NCI-H774 (cell line): ENCODE data around the gene MRNIP.
"Not testable (repeated sequence)": the region's sequence is repeated elsewhere in the genome, so short reads cannot be mapped to it uniquely, and the experiment has no call there.

Experiments
- DNase-seq: peaks from one replicate; lab custom pipeline; 2025; lab: John Stamatoyannopoulos, UW

Gene MRNIP

GRCh38 chr5:179839328-179840256 lies 19.0 kb downstream of the MRNIP start:
- DNase-seq = no peak

- DNase-seq = no peak
These were observed 21.3 kb downstream of the MRNIP start for GRCh38 chr5:179837076-179838011.

- no peak for DNase-seq
These were observed 22.2 kb downstream of the MRNIP start for GRCh38 chr5:179836225-179837019.

- not testable (repeated sequence) for DNase-seq
These were observed 23.7 kb downstream of the MRNIP start for GRCh38 chr5:179834871-179835270.

GRCh38 chr5:179834120-179834519 lies 24.5 kb downstream of the MRNIP start:
- no peak for DNase-seq

- DNase-seq = no peak
These were observed 24.9 kb downstream of the MRNIP start for GRCh38 chr5:179833709-179834070.

- DNase-seq = no peak
These were observed 25.4 kb downstream of the MRNIP start for GRCh38 chr5:179833056-179833708.

- DNase-seq = no peak
These were observed 26.4 kb downstream of the MRNIP start for GRCh38 chr5:179832039-179832745.

- DNase-seq = no peak
These were observed 27.7 kb downstream of the MRNIP start for GRCh38 chr5:179830818-179831468.

- no peak for DNase-seq
These were observed 28.7 kb downstream of the MRNIP start for GRCh38 chr5:179829732-179830435.

GRCh38 chr5:179828756-179829421 lies 29.7 kb downstream of the MRNIP start:
- DNase-seq = no peak

- DNase-seq = no peak
These were observed 30.9 kb downstream of the MRNIP start for GRCh38 chr5:179827680-179828079.

- no peak for DNase-seq
These were observed 32.9 kb downstream of the MRNIP start for GRCh38 chr5:179825655-179826182.

GRCh38 chr5:179824745-179825112 lies 33.9 kb downstream of the MRNIP start:
- DNase-seq = no peak

- no peak for DNase-seq
These were observed 34.5 kb downstream of the MRNIP start for GRCh38 chr5:179823937-179824744.

- DNase-seq = no peak
These were observed 36.1 kb downstream of the MRNIP start for GRCh38 chr5:179822444-179822990.

- DNase-seq = no peak
These were observed 36.6 kb downstream of the MRNIP start for GRCh38 chr5:179822059-179822432.
